Measurements from ENCODE around the gene SNTG2. TPM values are rescaled to one million over a fixed set of nuclear protein-coding genes. Genes with fewer than 3 reads are reported as not detected.

SNTG2 gene
- total RNA-seq, 1 donor from 2014 or later, result 0.47 TPM

- DNase-seq (ENCODE audit: low read depth, low spot score), result no peak
- Mint-ChIP-seq H3K9me3 (peaks cover 9% of the 10 kb centered on the region), H3K4me3 (no peak overlapping the region), H3K4me1 (no peaks in the 10 kb centered on the region), H3K36me3 (ENCODE audit: low read depth) (peaks cover 2% of the 10 kb centered on the region), H3K27me3 (ENCODE audit: low read depth) (peaks cover 8% of the 10 kb centered on the region), H3K27ac (ENCODE audit: unreplicated experiment) (no peak overlapping the region)
- TF ChIP-seq, protein P1, sequence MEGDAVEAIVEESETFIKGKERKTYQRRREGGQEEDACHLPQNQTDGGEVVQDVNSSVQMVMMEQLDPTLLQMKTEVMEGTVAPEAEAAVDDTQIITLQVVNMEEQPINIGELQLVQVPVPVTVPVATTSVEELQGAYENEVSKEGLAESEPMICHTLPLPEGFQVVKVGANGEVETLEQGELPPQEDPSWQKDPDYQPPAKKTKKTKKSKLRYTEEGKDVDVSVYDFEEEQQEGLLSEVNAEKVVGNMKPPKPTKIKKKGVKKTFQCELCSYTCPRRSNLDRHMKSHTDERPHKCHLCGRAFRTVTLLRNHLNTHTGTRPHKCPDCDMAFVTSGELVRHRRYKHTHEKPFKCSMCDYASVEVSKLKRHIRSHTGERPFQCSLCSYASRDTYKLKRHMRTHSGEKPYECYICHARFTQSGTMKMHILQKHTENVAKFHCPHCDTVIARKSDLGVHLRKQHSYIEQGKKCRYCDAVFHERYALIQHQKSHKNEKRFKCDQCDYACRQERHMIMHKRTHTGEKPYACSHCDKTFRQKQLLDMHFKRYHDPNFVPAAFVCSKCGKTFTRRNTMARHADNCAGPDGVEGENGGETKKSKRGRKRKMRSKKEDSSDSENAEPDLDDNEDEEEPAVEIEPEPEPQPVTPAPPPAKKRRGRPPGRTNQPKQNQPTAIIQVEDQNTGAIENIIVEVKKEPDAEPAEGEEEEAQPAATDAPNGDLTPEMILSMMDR (conservative IDR thresholded peaks at IDR 0.05), result no peak
These were observed 51.7 kb downstream of the SNTG2 start for GRCh38 chr2:1002350-1002749.

GRCh38 chr2:1004398-1004797 lies 53.7 kb downstream of the SNTG2 start:
- no peaks in the 10 kb centered on the region for H3K4me1 Mint-ChIP-seq
- no peaks in the 10 kb centered on the region for H3K9me3 Mint-ChIP-seq
- no peaks in the 10 kb centered on the region for H3K36me3 Mint-ChIP-seq (ENCODE audit: low read depth)
- TF ChIP-seq, protein P1 (conservative IDR thresholded peaks at IDR 0.05), result no peak
- no peak overlapping the region for H3K27ac Mint-ChIP-seq (ENCODE audit: unreplicated experiment)
- no peak overlapping the region for H3K4me3 Mint-ChIP-seq
- H3K27me3 Mint-ChIP-seq (ENCODE audit: low read depth), result peaks cover 8% of the 10 kb centered on the region
- DNase-seq (ENCODE audit: low read depth, low spot score), result no peak

DNA sequence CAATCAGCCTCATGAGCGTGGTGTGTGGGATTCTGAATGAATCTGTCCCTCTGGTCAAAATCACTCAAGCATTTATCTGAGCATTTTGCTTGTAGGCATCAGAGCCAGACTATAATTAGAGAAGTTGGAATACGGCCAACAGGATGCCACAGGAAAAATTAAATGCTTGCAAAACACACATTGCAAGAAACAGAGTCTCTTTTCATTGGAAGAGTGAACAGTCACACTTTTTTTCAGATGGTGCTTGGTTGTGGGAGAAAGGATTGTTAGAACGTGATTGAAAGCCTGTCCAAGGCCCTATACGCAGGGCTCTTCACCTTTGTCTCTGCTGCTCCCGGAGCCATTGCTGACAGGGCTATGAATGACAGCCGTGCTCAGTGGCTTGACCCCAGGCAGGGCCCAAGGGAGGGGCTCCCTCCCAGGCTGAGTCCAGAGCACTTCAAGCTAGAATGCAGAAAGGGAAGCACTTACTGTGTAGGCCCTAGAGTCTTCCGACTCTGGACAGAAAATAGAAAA lies 59.8 kb downstream of the SNTG2 start:
- no peaks in the 10 kb centered on the region for H3K9me3 Mint-ChIP-seq
- peak overlapping the region; percentile 17 for H3K4me3 Mint-ChIP-seq
- TF ChIP-seq, protein P1 (conservative IDR thresholded peaks at IDR 0.05), result no peak
- peaks cover 23% of the 10 kb centered on the region for H3K4me1 Mint-ChIP-seq
- H3K27me3 Mint-ChIP-seq (ENCODE audit: low read depth), result peaks cover 23% of the 10 kb centered on the region
- peak; percentile 52 for DNase-seq (ENCODE audit: low read depth, low spot score)
- peak overlapping the region; percentile 21 for H3K27ac Mint-ChIP-seq (ENCODE audit: unreplicated experiment)
- H3K36me3 Mint-ChIP-seq (ENCODE audit: low read depth), result no peaks in the 10 kb centered on the region

DNA sequence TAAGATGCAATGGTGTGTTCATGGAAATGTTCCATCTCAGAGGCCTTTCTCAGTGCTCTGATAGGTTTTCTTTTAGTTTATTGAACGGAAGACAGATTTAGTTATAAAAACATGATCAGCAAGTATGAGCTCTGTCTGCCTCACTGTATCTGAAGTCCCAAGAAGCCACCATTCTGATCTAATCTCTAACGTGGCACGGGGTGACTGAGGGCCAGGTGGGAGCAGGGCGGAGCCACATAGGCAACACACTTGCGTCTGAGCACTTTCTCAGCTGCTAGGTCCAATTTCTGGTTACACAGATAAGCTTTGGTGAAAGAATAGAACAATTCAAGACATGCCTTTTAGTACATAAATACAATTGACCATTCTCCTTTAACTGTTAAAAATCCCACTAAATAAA lies 60.4 kb downstream of the SNTG2 start:
- peak overlapping the region; percentile 21 for H3K27ac Mint-ChIP-seq (ENCODE audit: unreplicated experiment)
- peaks cover 26% of the 10 kb centered on the region for H3K27me3 Mint-ChIP-seq (ENCODE audit: low read depth)
- H3K4me1 Mint-ChIP-seq, result peaks cover 23% of the 10 kb centered on the region
- H3K4me3 Mint-ChIP-seq, result peak overlapping the region; percentile 17
- TF ChIP-seq, protein P1 (conservative IDR thresholded peaks at IDR 0.05), result no peak
- DNase-seq (ENCODE audit: low read depth, low spot score), result no peak
- no peaks in the 10 kb centered on the region for H3K36me3 Mint-ChIP-seq (ENCODE audit: low read depth)
- no peaks in the 10 kb centered on the region for H3K9me3 Mint-ChIP-seq

DNA sequence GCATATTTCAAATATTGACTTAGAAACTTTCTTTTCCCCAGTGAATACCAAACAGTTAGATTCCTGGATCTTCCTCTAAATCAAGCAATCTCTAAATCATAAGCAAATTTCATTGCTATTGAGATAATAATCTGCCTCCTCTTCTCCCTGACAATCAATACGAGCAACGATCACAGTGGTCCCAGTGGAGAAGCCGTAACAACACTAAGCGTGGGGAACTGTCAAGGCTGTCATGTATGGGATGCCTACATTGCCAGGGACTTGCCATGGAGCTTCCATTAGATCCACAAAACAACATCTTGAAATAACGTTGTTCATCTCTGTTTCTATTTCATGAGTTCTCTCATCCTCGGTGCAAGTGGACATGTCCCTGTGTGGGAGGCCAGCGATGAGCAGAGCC lies 61.3 kb downstream of the SNTG2 start:
- Mint-ChIP-seq H3K4me1 (peaks cover 23% of the 10 kb centered on the region), H3K9me3 (no peaks in the 10 kb centered on the region), H3K27me3 (ENCODE audit: low read depth) (peaks cover 28% of the 10 kb centered on the region), H3K27ac (ENCODE audit: unreplicated experiment) (no peak overlapping the region), H3K36me3 (ENCODE audit: low read depth) (no peaks in the 10 kb centered on the region), H3K4me3 (no peak overlapping the region)
- DNase-seq (ENCODE audit: low read depth, low spot score), result no peak
- TF ChIP-seq, protein P1 (conservative IDR thresholded peaks at IDR 0.05), result no peak
